ENCODE measurements around the gene GADD45GIP1.
A peak's percentile ranks its signal among the peaks of the same experiment; 100 is the strongest.

The GADD45GIP1 gene

GRCh38 chr19:12956446-12957388 lies at the start of gene GADD45GIP1:
Gene GADD45GIP1, minus strand, starts transcription at chr19:12957223. Its CDS starts 11 bp downstream, at chr19:12957212.
- DNase-seq (ENCODE audit: low spot score): peak; percentile 77

DNA sequence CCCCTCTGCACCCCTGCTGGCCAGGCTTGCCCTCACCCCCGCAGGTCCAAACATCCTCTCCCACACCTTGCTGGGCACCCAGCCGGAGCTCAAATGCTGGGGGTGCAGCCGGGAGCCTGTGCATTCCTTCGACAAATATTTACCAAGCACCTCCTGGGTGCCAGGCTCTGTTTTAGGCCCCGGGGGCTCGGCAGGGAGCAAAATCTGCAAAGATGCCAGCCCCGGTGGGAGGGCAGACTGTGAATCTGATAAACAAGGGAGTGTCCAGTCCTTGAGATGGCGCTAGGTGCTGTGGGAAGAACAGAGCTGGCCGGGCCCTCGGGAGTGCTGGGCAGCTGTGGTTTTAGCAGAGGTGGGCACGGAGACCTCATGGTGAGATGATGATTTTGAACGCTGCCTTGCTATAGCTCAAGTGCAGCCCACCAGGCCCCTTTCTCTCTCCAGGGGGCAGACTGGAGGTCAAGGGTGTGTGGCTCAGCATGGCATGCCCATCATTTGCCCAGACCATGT lies 48.9 kb upstream of the GADD45GIP1 start:
- no peak for DNase-seq (ENCODE audit: low spot score)

- DNase-seq (ENCODE audit: low spot score): no peak
Observed at GRCh38 chr19:13005253-13005652, 48.2 kb upstream of the GADD45GIP1 start.

- no peak for DNase-seq (ENCODE audit: low spot score)
Observed at GRCh38 chr19:13004273-13004672, 47.2 kb upstream of the GADD45GIP1 start.

GRCh38 chr19:13003081-13003480 lies 46.1 kb upstream of the GADD45GIP1 start:
- peak; percentile 53 for DNase-seq (ENCODE audit: low spot score)

- DNase-seq (ENCODE audit: low spot score): peak; percentile 96
Observed at GRCh38 chr19:13002166-13002898, 45.3 kb upstream of the GADD45GIP1 start.

DNA sequence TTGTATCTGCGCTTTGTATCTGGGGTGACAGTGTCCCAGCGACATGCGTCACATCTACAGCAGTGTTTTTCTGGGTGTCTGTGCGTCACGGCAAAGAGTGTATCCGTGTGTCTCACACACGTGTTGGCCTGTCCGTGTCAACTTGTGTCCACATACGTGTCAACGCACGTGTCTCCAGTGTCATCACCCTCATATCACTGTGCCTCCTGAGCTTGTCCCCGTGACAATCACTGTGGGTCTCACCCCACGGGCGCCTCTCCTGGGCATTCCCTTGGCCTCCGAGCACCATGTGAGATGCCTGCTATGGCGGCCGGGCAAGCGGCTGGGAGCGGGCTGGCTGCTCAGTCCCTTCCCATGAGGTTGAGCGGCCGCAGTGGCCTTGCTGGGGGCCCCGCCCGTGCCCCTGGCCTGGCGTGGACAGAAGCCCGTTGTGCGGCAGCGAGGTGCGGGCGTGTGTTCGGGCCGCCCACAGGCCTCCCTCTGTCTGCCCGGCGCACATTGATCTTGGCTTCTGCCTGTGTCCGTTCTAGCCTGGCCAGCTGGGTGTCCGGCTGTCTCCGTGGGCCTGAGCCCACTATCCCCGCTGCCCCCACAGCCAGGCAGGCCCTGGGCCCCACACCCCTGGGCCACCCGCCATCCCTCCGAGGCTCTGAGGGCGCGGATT lies 44.6 kb upstream of the GADD45GIP1 start:
- DNase-seq (ENCODE audit: low spot score): peak; percentile 89

DNA sequence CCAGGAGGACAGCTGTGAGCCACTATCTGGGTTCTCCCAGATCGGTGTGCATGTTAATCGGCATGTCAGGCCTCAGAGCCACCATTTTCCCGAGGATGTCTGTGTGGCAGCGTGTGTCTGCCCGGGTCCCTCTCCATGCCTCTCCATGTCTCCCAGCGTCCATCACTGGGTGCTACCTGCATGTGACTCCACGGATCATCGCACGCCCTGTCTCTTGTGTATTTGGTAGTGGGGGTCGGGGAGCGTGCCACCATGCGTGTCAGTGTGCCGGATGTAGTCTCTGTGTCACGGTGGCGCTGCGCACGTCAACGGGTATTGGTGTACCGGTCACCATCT lies 44.1 kb upstream of the GADD45GIP1 start:
- no peak for DNase-seq (ENCODE audit: low spot score)

- no peak for DNase-seq (ENCODE audit: low spot score)
Observed at GRCh38 chr19:12997967-12998940, 41.2 kb upstream of the GADD45GIP1 start.

DNA sequence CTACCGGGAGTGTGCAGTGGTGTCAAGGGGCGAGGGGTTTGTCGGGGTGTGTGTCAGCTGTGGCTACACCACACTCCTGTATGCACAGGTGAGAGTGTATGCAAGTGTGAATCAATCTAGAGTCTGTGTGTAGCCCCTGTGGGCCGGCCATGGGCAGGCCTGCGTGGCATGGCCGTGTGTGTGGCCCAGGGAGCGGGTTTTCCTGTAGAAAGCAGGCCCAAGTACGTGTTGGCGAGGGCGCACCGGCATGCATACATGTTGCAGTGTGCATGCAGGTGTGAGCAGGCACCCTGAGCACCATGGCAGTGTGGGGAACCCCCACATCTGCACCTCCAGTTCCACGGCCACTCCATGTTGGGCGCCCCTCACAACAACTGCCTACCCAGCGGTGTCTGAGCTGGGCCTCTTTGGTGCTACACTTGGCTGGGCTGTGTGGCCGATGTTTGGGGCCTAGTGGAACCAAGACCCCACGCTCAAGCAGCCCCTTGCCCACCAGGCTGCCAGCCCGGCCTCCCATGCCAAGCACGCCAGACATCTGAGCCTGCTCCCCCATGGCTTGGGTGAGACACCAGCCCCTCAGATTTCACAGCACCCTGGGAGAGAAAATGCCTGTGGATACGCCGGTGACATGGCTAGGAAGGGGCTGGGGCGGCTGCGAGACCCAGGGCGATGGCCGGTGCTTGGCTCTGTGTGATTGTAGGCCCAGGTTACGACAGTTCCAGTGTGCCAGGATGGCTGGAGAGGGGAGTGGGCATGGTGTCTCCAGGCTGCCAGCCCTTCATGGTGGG lies 40.4 kb upstream of the GADD45GIP1 start:
- no peak for DNase-seq (ENCODE audit: low spot score)

- DNase-seq (ENCODE audit: low spot score): no peak
Observed at GRCh38 chr19:12996406-12997094, 39.5 kb upstream of the GADD45GIP1 start.

DNA sequence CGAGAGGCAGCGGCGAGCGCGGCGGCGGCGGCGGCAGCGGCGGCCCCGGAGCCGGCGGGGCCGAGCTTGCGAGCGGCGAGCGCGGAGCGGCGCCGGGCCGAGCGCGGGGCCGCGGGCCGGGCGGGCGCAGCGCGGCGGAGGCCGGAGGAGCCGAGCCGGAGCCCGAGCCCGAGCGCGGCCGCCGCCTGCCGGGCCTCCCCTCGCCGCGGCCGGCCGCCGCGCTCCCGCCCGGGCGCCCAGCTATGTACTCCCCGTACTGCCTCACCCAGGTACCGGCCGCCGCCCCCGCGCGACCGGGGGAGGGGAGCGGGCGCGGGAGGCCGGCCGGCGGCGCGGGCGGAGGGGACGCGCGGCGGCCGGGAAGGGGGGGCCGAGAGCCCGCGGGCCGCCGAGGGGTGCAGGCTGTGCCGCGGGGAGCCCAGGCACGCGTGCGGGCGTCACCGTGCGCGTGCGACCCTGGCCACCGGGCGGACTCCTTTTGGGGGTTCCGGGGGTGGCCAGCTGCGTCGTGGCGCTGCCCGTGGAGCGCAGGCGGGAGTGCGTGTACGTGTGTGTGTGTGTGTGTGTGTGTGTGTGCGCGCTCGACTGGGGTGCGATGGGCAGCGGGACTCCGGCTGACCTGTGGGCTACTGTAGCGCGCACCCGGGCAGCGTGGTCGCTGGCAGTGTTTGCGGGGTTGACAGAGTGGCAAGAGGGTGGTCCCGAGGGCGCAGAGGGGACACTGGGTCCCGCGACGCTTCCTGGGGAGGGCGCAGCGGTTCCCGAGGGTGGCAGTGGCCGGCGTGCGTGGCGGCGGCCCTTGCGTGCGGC lies 38.8 kb upstream of the GADD45GIP1 start:
- DNase-seq (ENCODE audit: low spot score): no peak

DNA sequence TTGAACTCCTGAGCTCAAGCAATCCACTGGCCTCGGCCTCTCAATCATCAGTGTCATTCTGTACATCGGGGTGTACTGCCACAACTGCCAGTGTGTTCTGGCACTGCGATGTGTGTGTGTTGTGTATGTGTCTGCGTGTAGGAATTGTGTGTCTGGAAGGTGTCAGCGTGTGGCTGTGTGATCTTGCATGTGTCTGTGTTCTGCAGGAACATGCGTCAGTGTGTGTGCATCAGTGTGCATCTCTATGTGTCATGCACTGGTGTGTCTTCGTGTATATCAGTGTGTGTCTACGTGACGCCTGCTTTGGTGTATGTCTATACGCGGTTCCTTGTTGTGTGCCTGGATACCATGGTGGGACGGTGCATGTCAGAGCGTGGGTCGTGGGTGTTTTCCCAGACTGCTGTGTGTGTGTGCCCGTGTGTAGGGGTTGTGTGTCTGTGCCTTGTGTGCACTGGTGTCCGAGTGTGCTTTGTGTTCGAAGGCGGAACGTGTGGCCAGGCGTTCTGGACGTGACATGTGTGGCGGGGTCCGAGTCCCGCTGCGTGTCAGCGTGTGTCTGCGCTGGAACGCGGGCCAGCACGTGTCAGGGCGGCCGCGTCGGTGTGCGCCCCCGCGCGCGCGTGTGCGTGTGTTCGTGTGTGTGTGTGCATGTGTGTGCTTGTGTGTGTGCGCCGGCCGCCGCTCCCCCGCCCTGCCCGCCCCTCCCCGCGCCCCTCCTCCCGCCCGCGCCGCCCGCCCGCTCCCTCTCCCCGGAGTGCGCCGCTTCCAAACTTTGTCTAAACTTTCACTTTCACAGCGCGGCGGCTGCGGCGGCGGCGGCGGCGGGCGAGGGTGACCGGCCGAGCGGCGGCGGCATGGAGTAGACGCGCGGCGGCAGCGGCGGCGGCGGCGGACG lies 37.9 kb upstream of the GADD45GIP1 start, which contains the start of gene NFIX:
Gene NFIX (plus strand): TSS at position 775 of the 895 bp plus-strand sequence. CDS start 363 bp downstream, outside the sequence.
- DNase-seq (ENCODE audit: low spot score): no peak

DNA sequence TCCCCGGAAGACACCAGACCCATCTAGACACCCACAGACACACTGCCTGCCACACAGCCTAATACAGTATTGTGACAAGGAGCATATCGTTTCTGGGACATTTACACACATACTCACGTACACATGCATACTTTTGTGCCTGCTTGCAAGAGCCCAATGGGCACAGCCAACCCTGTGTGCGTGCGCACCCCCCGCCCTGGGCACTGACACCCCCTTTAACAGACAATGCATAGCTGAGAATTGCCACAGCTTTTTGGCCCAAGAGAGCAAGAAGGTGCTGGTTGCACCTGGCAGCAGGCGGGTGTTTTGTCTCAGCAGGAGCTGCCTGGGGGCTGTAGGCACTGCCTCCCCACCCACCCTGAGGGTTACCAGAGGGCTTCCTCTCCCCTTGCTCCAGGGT lies 36.5 kb upstream of the GADD45GIP1 start:
- no peak for DNase-seq (ENCODE audit: low spot score)

DNA sequence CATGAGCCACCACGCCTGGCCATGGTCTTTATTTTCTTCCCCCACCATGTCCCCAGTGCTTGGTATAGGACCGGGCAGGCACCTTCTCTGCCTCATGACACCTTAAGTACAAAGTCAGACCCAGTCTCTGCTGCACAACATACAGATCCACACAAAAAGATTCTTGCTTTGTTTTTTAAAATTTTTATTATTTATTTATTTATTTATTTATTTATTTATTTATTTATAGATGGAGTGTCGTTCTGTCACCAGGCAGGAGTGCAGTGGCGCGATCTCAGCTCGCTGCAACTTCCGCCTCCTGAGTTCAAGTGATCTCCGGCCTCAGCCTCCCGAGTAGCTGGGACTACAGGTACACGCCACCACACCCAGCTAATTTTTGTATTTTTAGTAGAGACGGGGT lies 35.7 kb upstream of the GADD45GIP1 start:
- no peak for DNase-seq (ENCODE audit: low spot score)

- DNase-seq (ENCODE audit: low spot score): no peak
Observed at GRCh38 chr19:12991296-12991695, 34.3 kb upstream of the GADD45GIP1 start.

- no peak for DNase-seq (ENCODE audit: low spot score)
Observed at GRCh38 chr19:12990853-12991252, 33.8 kb upstream of the GADD45GIP1 start.

DNA sequence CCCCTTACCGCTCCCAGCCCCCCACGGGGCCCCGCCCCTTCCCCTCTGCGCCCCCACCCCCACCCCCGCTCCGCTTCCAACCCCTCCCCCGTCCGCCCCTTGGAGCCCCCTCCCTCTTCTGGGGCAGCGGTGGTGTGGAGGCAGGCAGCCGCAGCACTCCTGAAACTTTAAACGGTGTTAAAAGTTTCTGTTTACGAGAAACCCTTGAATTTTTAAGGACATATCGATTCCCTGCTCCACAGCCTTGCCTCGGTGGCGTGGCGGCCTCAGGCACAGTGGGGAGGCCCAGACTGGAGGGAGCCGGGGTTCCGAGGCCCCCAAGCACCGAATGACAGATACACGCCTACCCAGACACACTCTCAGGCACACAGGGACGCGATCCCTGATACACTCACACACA lies 33.4 kb upstream of the GADD45GIP1 start:
- DNase-seq (ENCODE audit: low spot score): no peak
